IPS DF 4.7 (cell line): ENCODE measurements around the gene CD81.

ENCODE experiments used
- DNase-seq: peaks from one replicate; pipeline ENCODE4 v3.0.0-alpha.2; 2013; ENCODE audit warnings: low spot score; ENCODE audit errors: extremely low read depth

The CD81 gene

GRCh38 chr11:2434506-2435255, 57.6 kb downstream of the CD81 start:
- no peak for DNase-seq

DNA sequence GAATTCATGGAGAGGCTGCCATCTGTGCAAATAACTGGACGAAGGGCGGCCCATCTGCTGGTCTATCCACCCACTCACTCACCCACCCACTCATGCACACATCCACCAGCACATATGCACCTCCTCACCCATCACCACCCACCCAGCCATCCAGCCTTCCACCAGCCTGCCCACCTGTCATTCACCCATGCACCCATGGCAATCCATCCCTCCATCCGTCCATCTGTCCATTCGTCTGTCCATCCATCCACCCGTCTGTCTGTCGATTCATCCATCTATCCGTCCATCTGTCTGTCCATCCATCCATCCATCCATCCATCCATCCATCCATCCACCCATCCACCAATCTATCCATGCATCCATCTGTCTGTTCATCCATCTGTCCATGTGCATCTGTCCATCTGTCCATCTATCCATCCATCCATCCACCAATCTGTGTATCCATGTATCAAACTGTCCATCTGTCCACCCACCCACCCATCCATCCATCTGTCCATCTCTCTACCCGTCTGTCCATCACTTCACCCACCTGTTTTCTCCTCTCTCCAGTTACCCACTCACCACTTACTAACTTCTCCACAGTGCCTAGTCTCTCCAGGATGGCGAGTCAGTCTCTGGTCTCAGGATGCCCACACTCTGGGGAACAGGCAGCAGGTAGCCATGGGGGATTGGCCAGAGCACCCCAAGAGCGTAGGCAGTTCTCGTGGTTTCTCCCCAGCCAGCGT, 58.3 kb downstream of the CD81 start:
- DNase-seq: no peak

- no peak for DNase-seq
Observed at GRCh38 chr11:2436013-2436520, 59.0 kb downstream of the CD81 start.

DNA sequence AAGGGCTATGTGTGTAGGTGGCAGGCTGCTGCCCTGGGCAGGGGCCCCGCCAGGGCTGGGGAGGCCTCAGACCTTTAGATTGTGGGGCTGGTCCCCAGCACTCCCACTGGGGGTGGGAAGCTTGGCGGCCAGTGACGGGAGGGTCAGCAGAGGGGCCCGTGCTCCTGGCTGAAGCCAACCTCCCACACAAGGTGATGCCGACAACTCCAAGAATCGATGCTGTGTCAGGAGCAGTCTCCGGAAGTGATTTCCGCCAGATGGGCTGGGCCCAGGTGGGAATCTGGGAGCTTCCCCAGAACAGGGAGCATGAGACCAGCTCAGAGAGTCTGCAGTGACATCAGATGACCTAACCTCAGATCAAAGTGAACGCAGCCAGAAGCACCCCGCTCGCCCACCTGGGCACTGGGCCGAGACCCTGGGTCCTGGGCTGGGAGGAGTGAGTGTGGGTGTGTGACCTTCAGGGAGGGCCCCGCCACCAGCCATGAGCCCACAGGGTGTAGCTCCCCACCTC, 59.5 kb downstream of the CD81 start:
- no peak for DNase-seq

DNA sequence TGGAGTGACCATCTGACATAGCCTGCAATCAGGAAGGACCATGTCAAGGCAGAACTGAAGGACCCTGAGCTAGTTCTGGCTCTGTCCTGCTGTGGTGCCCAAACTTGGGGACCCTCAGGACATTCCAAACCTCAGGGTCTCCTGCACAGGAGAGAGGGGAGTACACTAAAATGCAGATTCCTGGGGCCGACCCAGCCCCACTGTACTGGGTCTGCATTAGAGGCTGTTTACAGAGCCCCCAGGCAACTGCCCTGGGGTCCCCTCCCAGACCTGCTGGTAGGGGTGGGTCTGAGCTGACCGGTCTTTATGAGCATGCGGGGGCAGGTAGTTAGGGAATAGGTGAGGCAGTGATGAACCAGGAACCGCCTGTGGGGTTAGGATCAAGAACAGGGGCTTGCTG, 60.4 kb downstream of the CD81 start:
- no peak for DNase-seq

DNA sequence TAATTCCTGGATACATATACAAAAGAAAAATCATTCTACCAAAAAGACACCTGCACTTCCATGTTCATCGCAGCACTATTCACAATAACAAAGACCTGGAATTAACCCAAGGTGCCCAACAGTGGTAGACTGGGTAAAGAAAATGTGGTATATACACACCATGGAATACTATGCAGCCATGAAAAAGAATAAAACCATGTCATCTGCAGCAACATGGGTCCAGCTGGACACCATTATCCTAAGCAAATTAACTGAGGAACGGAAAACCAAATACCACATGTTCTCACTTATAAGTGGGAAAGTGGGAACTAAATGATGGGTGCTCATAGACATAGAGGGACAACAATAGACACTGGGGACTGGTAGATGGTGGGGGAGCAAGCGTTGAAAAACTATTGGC, 62.7 kb downstream of the CD81 start:
- DNase-seq: no peak

DNA sequence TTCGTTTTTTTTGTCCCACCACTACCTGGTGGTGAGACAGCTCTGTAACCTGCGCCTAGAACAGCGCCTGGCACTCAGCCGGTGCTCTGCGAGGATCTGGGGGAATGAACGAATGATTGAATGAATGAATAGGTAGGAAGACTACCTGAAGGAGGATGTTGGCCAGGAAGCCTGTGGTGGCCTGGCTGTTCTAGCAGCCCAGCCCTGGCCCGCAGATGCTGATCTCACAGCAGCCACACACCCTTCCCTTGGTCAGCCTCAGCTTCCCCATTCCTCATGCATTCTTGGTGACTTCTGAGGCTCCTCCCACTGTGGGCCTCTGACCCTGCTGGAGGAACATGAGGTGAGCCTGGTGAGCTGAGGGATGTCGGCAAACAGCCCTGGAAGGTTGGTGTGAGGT, 63.5 kb downstream of the CD81 start:
- no peak for DNase-seq

DNA sequence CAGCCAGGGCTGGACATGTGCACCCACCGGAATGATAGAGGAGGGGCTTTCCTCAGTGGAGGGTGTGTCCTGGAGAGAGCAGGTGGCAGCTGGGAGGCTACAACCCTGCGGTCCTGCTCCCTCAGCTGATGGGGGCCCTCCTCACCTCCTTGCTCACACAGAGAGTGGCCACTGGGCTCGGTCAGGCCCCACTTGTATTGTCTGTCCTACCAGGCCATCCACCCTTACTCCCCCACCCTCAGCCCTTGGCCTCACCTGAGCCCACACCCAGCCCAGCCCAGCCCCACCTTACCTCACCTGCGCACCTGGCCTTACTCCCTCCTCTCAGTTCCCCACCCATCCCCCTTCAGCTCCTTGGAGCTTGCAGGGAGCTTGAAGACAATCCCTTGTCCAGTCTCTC, 64.1 kb downstream of the CD81 start:
- no peak for DNase-seq

DNA sequence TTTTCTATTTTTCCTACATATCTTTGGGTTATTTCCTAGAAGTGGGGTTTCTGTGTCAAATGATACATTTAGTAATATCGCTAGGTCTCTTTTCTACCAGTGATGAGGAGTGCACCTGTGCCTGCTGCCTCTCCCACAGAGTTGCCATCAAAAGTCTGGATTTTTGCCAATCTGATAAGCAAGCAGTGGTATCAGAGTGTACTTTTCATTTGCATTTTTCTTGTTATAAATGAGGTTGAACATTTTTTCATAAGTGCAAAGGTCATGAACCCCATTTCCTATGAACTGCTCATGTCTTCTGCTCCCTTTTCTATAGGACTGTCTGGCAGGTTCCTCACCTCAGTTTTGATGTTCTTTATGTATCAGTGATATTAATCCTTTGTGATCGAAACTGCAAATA, 65.5 kb downstream of the CD81 start:
- no peak for DNase-seq

DNA sequence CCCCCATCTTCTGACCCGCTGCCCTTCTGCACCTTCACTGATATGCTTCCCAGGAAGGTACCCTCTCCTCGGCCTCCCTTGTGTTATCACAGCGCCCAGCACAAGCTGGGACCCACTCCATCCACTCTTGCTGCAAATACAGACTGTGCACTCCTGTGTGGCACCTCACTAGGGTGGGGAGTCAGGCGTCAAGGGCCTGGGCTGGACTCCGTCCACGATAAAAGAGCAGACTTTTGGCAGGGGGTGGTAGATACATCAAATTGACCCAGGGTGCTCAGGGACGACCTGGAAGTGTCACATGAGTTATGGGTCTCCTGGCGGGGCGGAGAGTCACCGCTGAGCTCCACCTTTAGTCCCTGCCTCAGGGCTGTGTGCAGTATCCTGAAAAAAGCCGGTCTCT, 66.3 kb downstream of the CD81 start:
- DNase-seq: no peak

DNA sequence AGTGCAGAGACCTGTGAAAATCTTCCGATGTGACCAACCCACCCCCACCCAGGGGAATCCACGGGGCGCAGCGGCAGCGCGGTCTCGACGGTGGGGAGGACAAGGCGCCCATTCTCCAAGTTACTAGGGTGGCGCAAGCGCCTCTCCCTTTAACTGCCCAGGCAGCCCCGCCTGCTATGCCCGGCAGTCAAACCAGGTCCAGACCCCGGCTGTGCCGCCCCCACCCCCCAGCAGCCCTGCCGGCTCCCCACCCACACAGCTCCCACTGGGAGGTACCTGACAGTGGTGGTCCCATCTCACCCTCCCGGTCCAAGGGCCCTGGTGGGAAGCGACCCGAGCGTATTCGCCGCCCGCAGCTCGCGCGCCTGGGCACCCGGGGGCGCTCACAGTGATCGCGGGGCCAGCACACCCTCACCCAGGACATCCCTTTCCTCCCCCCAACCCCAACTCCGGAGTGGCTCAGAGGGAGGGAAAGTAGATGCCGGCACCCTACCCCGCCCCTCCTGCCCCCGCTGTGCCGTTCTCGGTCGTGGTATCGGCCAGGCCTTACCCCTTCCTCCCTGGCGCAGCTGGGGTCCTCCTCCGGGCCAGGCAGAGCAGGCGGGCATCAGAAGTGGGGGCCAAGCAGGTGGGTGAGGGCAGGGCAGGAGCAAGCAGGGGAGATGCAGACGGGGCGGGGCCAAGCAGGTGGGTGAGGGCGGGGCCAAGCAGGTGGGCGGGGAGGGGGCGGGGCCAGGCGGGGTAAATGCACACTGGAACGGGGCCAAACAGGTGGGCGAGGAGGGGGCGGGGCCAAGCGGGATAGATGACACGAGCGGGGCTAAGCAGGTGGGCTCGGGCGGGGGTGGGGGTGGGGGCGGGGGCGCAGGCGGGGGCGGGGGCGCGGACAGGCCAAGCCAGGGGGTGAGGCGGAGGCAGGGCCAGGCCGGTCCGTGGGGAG, 67.0 kb downstream of the CD81 start, which contains the start of gene TRPM5:
TSS of gene TRPM5 (minus strand) at position 634 of the 940 bp plus-strand sequence. CDS start 21,478 bp downstream, outside the sequence.
- no peak for DNase-seq

DNA sequence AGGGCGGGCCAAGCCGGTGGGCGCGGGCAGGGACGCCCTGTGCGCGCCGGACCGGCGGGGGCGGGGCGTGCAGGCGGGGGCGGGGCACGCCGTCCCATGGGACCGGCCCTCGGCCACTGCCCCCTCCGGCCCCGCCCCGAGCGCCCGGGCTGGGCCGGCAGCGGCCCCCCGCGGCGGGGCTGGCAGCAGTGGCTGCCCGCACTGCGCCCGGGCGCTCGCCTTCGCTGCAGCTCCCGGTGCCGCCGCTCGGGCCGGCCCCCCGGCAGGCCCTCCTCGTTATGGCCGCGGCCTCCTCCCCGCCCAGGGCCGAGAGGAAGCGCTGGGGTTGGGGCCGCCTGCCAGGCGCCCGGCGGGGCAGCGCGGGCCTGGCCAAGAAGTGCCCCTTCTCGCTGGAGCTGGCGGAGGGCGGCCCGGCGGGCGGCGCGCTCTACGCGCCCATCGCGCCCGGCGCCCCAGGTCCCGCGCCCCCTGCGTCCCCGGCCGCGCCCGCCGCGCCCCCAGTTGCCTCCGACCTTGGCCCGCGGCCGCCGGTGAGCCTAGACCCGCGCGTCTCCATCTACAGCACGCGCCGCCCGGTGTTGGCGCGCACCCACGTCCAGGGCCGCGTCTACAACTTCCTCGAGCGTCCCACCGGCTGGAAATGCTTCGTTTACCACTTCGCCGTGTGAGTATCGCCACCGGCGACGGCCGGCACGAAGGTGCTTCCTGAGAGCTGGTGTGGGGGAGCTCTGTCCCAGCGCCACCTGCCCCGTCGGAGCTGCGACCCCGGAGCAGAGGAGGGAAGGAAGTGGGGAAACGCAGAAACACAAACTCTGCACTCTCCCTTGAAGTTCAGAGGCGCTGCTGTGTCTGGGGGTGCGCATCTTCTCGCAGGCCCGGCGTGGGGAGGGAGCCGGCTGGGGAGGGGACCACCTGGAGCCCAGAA, 68.0 kb downstream of the CD81 start, which contains the start of gene KCNQ1:
TSS of gene KCNQ1 (plus strand) at position 188 of the 925 bp plus-strand sequence. CDS start at position 279, 91 bp downstream.
- DNase-seq: no peak

DNA sequence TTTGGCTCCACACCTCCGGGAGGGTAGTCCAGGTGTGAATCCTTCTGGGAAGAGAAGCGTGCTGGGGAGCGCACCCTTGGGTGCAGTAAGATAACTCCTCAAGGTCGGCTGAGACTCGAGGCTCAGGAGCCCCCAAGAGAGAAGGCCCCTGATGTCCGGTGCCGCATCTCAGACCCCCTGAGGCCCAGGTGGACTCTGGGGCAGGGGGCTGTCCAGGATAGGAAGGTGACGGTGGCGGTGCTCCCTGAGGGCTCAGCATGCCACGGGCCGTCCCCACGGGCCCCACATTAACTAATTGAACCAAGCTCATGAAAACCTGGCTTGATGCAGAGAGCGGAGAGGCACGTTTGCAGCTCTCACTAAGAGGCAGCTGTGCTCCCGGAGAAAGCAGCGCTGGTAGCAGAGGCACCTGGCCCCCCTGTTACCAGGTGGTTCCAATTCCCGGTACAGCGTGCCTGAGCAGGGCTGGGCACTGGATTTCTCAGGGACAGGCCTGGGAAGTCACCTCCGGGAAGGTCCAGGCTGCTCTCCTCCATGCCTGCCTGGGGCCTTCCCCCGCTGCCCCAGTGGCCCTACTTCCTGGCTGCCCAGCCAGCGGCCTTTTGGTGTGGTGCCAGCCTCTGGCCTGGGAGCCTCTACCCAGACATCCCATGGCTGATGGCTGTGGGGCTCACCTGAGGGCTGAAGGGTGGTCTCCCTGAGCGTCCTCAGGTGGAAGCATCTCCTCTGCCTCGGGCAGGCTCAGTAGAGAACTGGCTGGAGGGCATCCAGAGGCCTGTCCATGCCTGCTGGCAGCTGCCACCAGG, 68.8 kb downstream of the CD81 start:
- no peak for DNase-seq

DNA sequence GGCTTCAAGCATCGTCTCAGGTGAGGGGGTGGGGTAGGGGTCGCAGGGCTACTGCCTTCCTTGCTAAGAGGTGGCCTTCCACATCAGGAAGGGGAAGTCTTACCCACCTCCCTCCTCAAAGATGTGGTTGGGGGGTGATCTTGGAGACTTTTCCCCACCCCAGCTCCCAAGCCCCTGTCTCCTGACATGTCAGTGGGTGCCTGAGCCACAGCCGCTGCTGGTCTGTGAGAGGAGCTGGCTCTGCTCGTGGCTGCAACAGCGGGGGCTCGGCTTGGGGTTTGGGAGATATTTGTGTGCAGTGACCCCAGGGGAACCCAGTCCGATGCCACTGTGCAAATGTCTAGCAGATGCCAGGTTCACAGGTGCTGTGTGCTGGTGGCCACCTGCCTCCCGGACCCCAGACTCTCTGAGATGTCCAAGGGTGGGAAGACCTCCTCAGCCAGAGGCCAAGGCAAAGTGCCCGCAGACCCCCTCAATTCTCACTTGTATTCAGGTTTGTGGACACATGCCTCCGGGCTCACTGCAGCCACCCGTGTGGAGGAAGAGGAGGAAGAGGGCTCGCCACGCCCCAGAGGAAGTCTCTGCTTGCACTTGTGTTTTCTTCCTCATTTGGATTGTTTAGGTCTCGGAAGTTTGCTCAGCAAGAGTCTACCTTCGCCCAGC, 69.6 kb downstream of the CD81 start:
- DNase-seq: no peak
